BLaER1 treated with 17β-estradiol and CSF1 and Interleukin-3, amounts not matched to agents 10 nM and 100 nM (cell line): ENCODE measurements around the gene MYBPC1.
"Not testable (repeated sequence)": the region's sequence is repeated elsewhere in the genome, so short reads cannot be mapped to it uniquely, and the experiment has no call there.

Experiments used
- H3K27ac ChIP-seq, 11 experiments: shearing (Covaris generic); formaldehyde crosslinking; 2 replicates each; pipeline ENCODE4 v1.8.1; 2022
- H3K27me3 ChIP-seq, 11 experiments: shearing (Covaris generic); formaldehyde crosslinking; 2 replicates each; pipeline ENCODE4 v1.8.1; 2022
- H3K36me3 ChIP-seq, 11 experiments: shearing (Covaris generic); formaldehyde crosslinking; 2 replicates each; pipeline ENCODE4 v1.8.1; 2022
- H3K4me1 ChIP-seq, 10 experiments: shearing (Covaris generic); formaldehyde crosslinking; 2 replicates each; pipeline ENCODE4 v1.8.1; 2022
- H3K4me2 ChIP-seq, 11 experiments: shearing (Covaris generic); formaldehyde crosslinking; 2 replicates each; pipeline ENCODE4 v1.8.1; 2022
- H3K4me3 ChIP-seq, 10 experiments: shearing (Covaris generic); formaldehyde crosslinking; 2 replicates each; pipeline ENCODE4 v1.8.1; 2022
- H3K9ac ChIP-seq, 11 experiments: shearing (Covaris generic); formaldehyde crosslinking; 2 replicates each; pipeline ENCODE4 v1.8.1; 2022
- H3K9me3 ChIP-seq, 11 experiments: shearing (Covaris generic); formaldehyde crosslinking; replicated peaks in 1 of 11; 2 replicates each; pipeline ENCODE4 v1.8.1; 2022
- H4K20me1 ChIP-seq, 11 experiments: shearing (Covaris generic); formaldehyde crosslinking; 2 replicates each; pipeline ENCODE4 v1.8.1; 2022
- Cebpa-rat ChIP-seq, 11 experiments: shearing (Covaris generic); IDR thresholded peaks; 2 replicates each; pipeline ENCODE4 v1.8.1; 2022

Gene MYBPC1

DNA sequence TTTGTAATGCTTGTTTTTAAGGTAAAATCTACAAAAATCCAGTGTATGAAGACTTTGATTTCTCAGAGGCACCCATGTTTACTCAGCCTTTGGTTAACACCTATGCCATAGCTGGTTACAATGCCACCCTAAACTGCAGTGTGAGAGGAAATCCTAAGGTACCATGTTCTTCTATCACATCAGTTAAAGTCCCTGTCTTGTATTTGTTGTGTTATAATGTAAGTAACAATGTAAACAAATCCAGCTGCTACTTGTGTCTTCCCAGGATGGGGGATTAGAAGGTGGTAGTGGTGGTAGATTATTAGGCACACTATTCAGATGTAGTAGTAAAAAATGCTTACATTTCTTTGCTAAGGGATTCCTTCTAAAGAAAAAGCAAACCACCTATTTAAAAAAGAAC is 83.3 kb downstream of the MYBPC1 start:
- Histone ChIP-seq H3K4me2 (no peak overlapping the region), H3K9ac (no peak overlapping the region), H4K20me1 (no peaks in the 10 kb centered on the region), H3K27me3 (no peaks in the 10 kb centered on the region), H3K27ac (no peak overlapping the region), H3K9me3 (no peaks in the 10 kb centered on the region), H3K36me3 (no peaks in the 10 kb centered on the region), H3K4me1 (no peaks in the 10 kb centered on the region), H3K4me3 (no peak overlapping the region)
- TF ChIP-seq Cebpa-rat (IDR thresholded peaks at IDR 0.05), result no peak

DNA sequence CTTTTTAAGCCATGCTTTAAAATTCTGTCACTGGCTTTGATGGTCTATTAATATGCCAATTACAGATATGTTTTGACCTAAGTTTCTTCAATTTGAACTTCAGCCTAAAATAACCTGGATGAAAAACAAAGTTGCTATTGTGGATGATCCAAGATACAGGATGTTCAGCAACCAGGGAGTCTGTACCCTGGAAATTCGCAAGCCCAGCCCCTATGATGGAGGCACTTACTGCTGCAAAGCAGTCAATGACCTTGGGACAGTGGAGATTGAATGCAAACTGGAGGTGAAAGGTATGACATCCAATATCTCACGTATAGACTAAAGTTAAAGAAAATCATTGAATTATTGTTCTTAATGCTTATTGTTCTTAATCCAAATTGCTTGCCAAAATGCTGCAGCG is 85.5 kb downstream of the MYBPC1 start:
- Histone ChIP-seq H3K27ac (no peak overlapping the region), H3K27me3 (no peaks in the 10 kb centered on the region), H3K4me1 (no peaks in the 10 kb centered on the region), H3K4me2 (no peak overlapping the region), H3K4me3 (no peak overlapping the region), H4K20me1 (no peaks in the 10 kb centered on the region), H3K9ac (no peak overlapping the region), H3K36me3 (no peaks in the 10 kb centered on the region), H3K9me3 (no peaks in the 10 kb centered on the region)
- TF ChIP-seq Cebpa-rat (IDR thresholded peaks at IDR 0.05), result no peak

DNA sequence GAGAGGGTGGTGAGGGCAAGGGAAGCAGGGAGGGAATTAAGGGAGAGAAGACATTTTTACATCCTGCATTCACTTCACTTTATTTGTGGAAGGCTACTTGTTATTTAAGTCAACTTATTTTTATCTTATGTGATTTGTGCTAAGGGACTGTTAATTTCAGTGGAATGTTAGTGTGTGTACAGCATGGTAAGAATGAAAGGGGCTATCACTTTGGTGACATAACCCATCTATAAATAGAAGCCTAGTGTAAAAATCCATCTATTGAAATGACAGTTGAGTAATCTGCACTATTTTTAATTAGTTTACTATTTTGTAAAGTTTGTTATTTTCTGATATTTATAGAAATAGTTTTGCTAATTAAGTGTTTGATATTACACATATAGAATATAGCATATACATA is 85.9 kb downstream of the MYBPC1 start:
- H3K36me3 ChIP-seq, result no peaks in the 10 kb centered on the region

DNA sequence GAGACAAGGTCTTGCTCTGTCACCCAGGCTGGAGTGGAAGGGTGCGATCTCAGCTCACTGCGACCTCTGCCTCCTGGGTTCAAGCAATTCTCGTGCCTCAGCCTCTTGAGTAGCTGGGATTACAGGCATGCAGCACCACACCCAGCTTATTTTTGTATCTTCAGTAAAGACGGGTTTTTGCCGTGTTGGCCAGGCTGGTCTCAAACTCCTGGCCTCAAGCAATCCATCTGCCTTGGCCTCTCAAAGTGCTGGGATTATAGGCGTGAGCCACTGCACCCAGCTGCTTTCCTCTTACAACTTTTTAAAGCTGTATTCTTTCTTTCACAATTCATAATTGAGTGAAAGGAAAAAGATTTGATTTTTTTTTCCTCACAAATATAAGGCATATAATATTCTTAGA is 86.9 kb downstream of the MYBPC1 start:
- H3K36me3 ChIP-seq, H3K9me3 ChIP-seq, H3K4me2 ChIP-seq, H3K27me3 ChIP-seq, H3K4me1 ChIP-seq, H3K9ac ChIP-seq, H3K27ac ChIP-seq, H4K20me1 ChIP-seq, H3K4me3 ChIP-seq: not testable (repeated sequence)

More for the DNA sequence above, 85.9 kb downstream of the MYBPC1 start:
- Histone ChIP-seq H3K4me3 (no peak overlapping the region), H4K20me1 (no peaks in the 10 kb centered on the region), H3K4me1 (no peaks in the 10 kb centered on the region), H3K27me3 (no peaks in the 10 kb centered on the region), H3K4me2 (no peak overlapping the region), H3K9me3 (no peaks in the 10 kb centered on the region), H3K27ac (no peak overlapping the region), H3K9ac (no peak overlapping the region)
- no peak for TF ChIP-seq Cebpa-rat (IDR thresholded peaks at IDR 0.05)

DNA sequence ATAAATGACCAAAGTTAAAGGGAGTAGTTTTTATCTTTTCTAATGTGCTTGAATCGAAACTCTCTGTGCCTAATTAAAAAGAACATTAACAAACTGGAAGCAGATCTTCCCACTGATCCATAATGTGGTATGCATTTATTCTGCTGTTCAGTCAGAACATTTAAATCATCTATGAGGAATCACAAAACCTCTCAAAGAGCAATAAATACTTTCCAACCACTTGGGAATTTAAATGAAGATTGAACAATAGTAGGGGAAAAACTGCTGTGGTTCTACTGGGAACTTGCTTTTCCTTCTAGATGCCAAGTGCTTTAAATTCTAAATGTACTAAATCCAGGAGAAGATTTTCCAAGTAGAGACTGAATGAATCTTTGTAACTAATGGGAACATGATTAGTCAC is 90.3 kb downstream of the MYBPC1 start:
- Histone ChIP-seq H4K20me1 (no peaks in the 10 kb centered on the region), H3K4me3 (no peak overlapping the region), H3K4me1 (no peaks in the 10 kb centered on the region), H3K9me3 (no peaks in the 10 kb centered on the region), H3K4me2 (no peak overlapping the region), H3K9ac (no peak overlapping the region), H3K27me3 (no peaks in the 10 kb centered on the region), H3K36me3 (no peaks in the 10 kb centered on the region), H3K27ac (no peak overlapping the region)
- TF ChIP-seq Cebpa-rat (IDR thresholded peaks at IDR 0.05), result no peak

DNA sequence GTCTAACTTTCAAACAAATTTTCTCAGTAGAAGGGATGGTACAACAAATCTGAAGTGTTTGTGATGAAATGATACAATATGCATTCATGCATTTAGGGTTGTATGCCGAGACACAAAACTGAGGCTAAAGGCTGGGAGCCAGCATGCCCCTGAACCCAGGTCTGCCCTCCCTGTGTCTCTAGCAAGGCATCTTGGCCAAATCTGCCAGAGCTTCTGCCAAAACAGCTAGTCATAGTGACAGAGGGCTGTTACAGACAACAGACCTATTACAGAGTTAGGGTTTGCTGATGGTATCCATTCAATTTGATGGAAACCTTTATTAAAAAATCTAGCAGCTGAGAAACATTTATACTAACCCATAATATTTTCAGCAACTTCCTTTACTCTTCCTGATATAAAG is 91.4 kb downstream of the MYBPC1 start:
- H4K20me1 ChIP-seq, result no peaks in the 10 kb centered on the region
- no peak overlapping the region for H3K4me3 ChIP-seq
- no peak overlapping the region for H3K9ac ChIP-seq
- TF ChIP-seq Cebpa-rat (IDR thresholded peaks at IDR 0.05), result no peak
- H3K27ac ChIP-seq, result no peak overlapping the region
- H3K4me1 ChIP-seq, result peaks cover 0 to 5% (median 0%) of the 10 kb centered on the region in 10 experiments; a peak in 4 of 20 replicates
- H3K4me2 ChIP-seq, result no peak overlapping the region
- H3K27me3 ChIP-seq, result no peaks in the 10 kb centered on the region
- H3K9me3 ChIP-seq, result no peaks in the 10 kb centered on the region
- H3K36me3 ChIP-seq, result no peaks in the 10 kb centered on the region

DNA sequence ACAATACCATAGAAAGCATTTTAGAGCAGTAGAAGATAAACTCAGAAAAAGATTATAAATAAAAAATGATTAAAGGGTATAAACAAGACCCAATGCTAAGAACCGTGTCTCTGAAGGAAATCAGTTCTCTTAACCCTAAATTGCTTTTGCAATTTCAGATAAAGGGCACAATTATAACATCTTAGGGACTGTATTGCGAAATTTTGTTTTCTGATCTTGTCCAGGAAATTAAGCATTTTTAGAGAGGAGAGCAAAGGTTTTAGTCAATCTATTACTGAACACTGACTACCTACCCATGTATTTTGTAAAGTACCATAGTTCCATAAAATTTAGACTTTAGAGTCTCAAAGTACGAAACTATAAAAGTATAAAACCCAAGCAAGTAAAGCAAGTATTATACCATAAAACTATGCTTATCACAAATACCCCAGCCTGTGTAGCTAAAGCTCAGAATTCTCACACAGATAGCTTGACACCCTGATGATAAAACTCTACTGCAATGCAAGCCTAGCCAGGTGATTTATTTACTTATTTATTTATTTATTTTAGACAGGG is 95.8 kb downstream of the MYBPC1 start:
- Histone ChIP-seq H4K20me1 (no peaks in the 10 kb centered on the region), H3K4me3 (no peak overlapping the region), H3K27me3 (no peaks in the 10 kb centered on the region), H3K36me3 (no peaks in the 10 kb centered on the region), H3K9ac (no peak overlapping the region), H3K9me3 (peaks cover 0 to 6% (median 0%) of the 10 kb centered on the region in 11 experiments; a peak in 1 of 22 replicates), H3K4me2 (peak overlapping the region in 2 of 11 experiments; percentile 7; a peak in 3 of 22 replicates), H3K4me1 (peaks cover 0 to 10% (median 0%) of the 10 kb centered on the region in 10 experiments; a peak in 4 of 20 replicates), H3K27ac (no peak overlapping the region)
- peak in 2 of 11 experiments; percentile 10 to 77; a peak in 2 of 22 replicates for TF ChIP-seq Cebpa-rat (IDR thresholded peaks at IDR 0.05)

DNA sequence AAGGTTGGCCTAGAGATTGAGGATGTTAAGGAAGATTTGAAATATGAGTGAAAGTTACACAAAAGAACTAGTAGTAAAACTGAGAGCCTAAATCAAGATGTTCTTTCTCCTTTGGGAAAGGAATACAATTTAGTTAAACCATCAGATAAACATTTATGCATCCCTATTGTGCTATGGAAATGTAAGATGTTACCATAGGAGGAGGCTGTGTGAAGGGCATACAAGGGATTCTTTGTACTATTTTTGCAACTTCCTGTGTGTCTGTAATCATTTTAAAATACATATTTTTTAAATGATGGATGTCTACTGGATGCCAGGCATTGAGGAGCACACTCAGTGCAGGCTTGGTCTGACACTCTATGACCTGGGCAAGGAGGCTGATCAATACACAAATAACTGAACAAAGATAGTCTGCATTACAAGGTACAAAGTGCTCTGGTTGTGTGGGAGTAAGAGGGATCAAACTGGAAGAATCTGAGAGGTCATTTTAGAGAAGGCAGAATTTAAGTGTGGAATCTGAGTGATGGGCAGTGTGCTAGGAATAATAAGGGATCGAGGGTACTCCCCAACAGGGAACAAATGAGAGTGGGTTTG is 96.8 kb downstream of the MYBPC1 start:
- Histone ChIP-seq H3K4me3 (no peak overlapping the region), H3K9ac (no peak overlapping the region), H3K4me1 (peaks cover 4 to 16% (median 6%) of the 10 kb centered on the region in 10 experiments), H3K36me3 (no peaks in the 10 kb centered on the region), H3K27me3 (no peaks in the 10 kb centered on the region), H3K27ac (no peak overlapping the region), H3K9me3 (peaks cover 0 to 6% (median 0%) of the 10 kb centered on the region in 11 experiments; a peak in 1 of 22 replicates), H4K20me1 (no peaks in the 10 kb centered on the region), H3K4me2 (peak overlapping the region in 2 of 11 experiments; percentile 8 to 22; a peak in 2 of 22 replicates)
- no peak for TF ChIP-seq Cebpa-rat (IDR thresholded peaks at IDR 0.05)

DNA sequence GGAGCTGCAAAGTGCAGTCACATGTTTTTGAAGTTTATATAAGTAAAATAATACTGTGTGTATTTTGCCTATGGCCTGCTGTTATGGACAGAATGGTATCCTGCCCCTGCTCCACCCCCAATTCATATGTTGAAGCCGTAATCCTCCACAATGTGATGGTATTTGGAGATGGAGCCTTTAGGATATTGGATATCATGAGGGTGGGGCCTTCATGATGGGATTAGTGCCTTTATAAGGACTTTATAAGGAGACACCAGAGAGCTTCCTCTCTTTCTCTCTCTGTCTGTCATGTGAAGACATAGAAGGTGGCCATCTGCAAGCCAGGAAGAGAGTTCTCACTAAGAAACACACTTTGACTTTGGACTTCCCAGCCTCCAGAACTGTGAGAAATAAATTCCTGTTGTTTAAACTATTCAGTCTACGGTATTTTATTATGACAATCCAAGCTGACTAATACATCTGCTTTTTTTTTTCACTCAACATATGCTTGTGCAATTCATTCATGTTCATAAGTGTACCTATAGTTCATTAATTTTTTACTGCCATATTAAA is 99.6 kb downstream of the MYBPC1 start:
- no peaks in the 10 kb centered on the region for H3K27me3 ChIP-seq
- peaks cover 0 to 5% (median 0%) of the 10 kb centered on the region in 11 experiments; a peak in 3 of 22 replicates for H4K20me1 ChIP-seq
- no peak overlapping the region for H3K9ac ChIP-seq
- no peak overlapping the region for H3K4me3 ChIP-seq
- peaks cover 15 to 31% (median 20%) of the 10 kb centered on the region in 10 experiments for H3K4me1 ChIP-seq
- H3K36me3 ChIP-seq, result no peaks in the 10 kb centered on the region
- H3K27ac ChIP-seq, result no peak overlapping the region
- H3K9me3 ChIP-seq, result peaks cover 0 to 6% (median 0%) of the 10 kb centered on the region in 11 experiments; a peak in 1 of 22 replicates
- TF ChIP-seq Cebpa-rat (IDR thresholded peaks at IDR 0.05), result no peak
- no peak overlapping the region for H3K4me2 ChIP-seq

DNA sequence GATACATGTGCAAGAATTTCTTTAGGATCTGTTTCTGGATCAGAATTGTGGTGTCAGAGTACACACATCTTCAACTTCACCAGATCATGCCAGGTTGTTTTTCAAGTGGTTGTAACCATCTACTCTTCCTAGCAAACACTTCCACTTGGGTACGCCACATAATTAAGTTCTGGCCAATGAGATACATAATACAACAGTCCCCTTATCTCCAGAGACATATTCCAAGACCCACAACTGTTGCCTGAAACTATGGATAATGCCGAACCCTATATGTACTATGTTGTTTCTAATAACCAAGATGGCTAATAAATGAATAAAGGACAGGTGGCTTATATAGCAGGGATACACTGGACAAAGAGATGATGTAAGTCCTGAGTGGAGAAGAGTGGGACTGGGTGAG is 100.2 kb downstream of the MYBPC1 start:
- peaks cover 0 to 5% (median 0%) of the 10 kb centered on the region in 11 experiments; a peak in 3 of 22 replicates for H4K20me1 ChIP-seq
- H3K27me3 ChIP-seq, result no peaks in the 10 kb centered on the region
- H3K4me3 ChIP-seq, result no peak overlapping the region
- H3K27ac ChIP-seq, result no peak overlapping the region
- peaks cover 17 to 37% (median 24%) of the 10 kb centered on the region in 10 experiments for H3K4me1 ChIP-seq
- H3K4me2 ChIP-seq, result no peak overlapping the region
- TF ChIP-seq Cebpa-rat (IDR thresholded peaks at IDR 0.05), result no peak
- peaks cover 0 to 6% (median 0%) of the 10 kb centered on the region in 11 experiments; a peak in 1 of 22 replicates for H3K9me3 ChIP-seq
- no peaks in the 10 kb centered on the region for H3K36me3 ChIP-seq
- H3K9ac ChIP-seq, result no peak overlapping the region
